Stimulated activated CD4-positive, alpha-beta T cell treated with anti-CD3 and anti-CD28 coated beads, Interleukin-1b, Interleukin-23, amount 100 ng/mL, for 24 hours (primary cell): ENCODE data around the gene SLC14A1.

ENCODE experiments used
- DNase-seq, 4 experiments: peaks; one replicate each; pipeline ENCODE4 v3.0.0-alpha.2; 2020; ENCODE audit warnings: low read depth in 4 of 4, low spot score in 1 of 4

SLC14A1 gene

DNA sequence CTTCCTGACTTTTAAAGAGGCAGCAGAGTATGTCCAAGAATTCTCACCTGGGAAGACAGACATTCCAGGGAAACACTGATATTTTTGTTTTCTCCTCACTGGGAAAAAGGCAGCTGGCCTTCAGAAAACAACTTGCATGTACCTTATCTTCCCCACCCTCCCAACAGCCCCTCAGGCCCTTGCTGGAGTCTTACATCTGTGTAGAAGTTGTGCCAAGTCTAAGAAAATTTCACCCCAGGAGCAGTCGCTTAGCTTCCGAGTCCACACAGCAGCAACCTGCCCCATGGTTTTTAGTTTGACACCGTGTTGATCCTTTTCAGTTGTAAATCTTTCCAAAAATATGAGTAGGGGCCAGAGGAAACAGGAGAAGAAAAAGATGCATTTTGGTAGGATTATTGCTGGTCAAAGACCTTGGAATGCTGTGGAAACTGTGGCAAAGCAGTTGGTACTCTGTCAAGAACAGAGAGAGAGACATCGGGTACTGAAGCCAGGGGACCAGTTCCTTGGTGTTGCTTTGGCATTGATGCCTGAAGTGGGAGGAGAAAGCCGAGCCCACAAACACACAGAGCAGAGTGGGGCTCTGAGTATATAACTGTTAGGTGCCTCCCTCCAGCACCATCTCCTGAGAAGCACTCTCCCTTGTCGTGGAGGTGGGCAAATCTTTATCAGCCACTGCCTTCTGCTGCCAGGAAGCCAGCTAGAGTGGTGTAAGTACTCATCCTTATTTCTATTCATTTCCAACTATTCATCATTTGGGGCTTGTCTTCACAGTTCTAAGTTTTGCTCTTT is at the start of gene SLC14A1:
TSS of gene SLC14A1 (plus strand) at position 615 of the 789 bp plus-strand sequence. CDS start 6,140 bp downstream, outside the sequence.
- DNase-seq: no peak

DNA sequence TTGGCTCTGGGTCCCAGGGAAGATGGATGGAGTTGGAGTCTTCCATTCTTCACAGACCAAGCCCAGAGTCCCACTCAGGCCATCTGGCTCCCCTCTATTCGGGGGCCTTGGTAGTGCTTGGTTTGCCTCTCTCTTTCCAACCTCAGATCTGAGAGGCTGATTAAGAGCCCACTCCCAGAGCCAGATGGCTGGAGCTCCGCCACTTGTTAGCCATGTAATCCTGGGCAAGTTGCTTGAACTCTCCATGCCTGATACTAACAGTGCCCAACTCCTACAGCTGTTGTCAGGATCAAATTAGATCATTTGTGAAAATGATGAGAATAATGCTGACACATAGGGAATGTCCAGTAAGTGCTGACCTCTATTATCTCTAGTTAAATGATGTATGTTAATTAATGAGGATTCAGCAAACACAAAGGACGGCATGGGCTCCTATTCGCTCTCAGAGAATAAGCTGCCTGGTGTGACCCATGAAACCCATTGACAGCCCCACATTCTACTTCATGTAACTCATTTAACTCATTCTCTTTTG is 46.6 kb upstream of the SLC14A1 start:
- no peak for DNase-seq

DNA sequence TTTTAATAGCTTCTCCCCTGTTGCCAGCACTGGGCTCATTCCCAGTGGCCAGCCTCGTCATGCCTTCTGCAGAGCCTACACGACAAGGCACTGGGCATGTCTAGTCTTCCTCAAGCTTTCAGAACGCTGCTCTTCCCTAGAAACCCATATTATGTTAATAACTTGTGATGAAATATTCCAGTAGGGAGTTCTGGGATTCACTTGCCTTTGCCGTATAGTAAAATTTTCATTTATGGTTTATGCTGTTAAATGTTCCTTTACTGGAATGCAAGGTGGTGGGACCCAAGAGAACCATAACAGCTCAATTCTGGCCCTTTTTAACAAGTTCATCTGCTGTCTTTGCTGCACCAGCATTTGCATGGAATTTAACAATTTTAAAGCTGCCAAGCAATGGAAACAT is 45.5 kb upstream of the SLC14A1 start:
- DNase-seq: no peak

DNA sequence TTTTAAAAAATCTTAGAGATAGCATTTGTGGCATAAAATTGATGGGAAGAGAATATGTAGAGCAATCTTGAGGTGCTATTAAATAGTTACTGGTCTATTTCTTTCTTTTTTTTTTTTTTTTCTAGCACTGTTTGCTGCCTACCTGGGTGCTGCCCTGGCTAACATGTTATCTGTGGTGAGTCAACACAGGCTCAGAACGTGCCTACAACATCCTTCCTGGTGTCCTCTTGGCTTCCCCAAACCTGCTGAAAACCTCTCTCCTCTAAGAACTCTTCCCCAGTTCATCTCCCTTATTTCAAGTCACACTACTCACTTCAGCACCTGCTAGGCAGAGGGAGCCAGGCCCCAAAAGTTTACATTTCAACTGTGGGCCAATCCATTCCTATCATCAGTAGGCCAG is 45.1 kb upstream of the SLC14A1 start:
- DNase-seq: no peak

DNA sequence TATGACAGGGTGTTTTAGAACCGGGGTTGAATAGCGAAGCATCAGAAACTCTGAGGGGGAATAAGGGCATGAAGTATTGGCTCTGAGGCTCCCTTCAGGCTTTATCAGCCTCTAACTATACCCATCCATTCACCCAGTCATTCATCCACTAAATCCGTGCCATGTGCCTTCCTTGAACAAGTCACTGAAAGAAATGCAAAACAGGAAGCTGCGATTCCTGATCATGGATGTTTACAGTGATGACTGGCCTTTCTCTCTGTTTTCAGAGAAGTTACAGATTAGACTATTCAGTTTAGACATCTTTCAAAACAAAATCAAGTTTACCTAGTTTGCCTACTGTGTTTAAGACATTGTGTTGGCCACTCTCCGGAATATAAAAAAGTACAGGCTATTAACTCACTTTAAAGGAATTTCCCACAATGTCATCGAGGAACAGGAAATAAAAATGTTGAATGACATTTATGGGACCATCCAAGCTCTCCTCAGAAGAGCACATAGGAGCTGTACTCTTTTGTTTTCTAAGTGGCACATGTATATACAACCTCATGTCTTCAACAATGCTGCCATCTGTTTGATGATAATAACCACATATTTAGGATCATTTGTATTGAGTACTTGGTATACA is 43.8 kb upstream of the SLC14A1 start:
- no peak for DNase-seq

DNA sequence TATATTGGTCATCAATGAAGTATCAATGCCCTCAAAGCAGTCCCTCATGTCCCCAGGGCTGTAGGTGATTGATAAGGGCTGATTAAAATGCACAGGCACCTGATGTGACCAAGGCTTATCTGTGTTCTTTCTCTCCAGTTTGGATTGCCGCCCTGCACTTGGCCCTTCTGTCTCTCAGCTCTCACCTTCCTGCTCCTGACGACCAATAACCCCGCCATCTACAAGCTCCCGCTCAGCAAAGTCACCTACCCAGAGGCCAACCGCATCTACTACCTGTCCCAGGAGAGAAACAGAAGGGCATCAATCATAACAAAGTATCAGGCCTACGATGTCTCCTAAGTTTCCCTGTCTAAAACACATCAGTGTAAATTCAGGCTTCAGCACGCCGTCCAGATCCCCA is 41.8 kb upstream of the SLC14A1 start:
- DNase-seq: no peak

DNA sequence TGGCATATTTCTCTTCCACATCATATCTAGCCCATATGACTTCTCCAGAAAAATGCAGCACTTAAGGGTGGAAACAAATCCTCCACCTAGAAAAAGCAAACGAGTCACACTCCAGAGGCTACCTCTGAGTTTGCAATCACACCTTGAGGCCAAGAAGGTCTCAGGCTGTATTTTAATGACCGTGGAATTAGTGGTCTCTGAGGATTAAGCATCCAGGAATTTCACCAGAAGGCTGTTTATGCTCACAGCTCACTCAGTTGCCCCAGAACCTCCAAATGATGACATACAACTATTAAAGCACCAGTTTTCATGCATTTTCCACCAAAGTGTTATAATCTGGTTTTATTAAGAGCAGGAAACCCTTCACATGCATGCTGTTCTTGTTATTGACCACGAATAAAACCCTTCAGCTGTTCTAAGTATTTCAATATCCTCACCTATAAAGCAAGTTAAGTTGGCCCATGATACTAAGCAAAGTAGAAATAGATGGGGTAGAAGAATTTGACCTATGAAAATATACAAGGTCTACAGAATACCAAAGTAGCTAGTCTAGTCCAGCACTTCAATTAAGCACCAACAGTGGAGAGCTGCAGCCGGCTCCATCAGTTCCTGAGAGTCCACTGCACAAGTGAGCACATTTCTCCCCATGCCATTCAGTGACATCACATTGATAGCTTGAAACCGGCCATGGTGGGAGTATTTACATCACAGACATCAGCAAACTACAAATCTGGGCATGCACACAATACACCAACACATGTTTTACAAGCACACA is 39.5 kb upstream of the SLC14A1 start:
- DNase-seq: no peak

DNA sequence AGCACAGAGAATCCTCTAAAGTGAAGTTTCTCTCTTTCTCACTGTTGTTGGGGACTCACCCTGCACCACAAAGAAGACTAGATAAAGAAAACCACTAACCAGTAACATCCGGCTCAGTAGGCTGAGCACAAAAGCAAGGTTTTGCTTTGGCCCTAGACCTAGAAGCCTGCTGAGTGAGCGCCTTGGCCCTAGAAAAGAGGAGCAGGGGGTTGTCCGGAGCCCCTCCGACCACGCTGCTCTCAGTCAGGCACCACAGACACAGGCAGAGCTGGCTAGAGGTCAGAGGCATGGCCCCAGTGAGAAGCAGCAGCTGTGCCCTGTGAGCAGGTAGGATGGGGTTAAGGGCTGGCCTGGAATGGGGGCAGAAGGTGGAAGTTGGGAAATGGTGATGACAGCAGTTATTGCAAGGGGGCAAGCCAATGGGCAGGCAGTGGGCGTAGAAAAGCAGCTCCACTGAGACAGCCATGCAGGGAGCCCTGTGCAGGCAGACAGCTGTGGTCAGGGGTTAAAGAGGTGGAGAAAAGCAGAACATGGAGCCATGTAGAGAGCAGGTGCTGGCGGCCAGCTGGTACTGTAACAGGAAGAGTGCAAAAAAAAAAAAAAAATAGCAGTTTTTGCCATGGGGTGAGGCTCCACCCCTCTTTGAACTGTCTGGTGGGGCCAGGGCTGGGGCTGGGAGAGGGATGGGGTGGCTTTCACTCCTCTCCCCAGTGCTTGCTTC is 36.9 kb upstream of the SLC14A1 start:
- peak in 1 of 4 experiments; percentile 26 for DNase-seq

DNA sequence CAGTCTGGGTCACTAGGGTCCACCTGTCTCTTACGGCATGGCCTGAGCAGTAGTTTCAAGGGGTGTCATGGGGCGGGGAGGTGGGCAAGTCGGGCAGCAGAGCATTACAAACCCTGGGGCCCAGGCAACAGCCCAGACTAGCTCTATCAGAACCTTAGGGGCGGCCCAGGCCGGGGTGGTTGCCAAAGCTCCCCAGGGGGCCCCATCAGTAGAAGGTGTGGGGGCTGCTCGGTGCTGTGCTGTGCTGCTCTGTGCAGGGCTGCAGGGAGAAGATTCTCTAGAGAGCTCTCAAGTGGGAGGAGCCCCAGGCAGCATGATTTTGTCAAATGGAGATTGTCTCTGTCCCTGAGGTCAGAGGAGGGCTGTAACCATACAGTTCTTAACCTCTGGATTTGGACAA is 36.4 kb upstream of the SLC14A1 start:
- no peak for DNase-seq

DNA sequence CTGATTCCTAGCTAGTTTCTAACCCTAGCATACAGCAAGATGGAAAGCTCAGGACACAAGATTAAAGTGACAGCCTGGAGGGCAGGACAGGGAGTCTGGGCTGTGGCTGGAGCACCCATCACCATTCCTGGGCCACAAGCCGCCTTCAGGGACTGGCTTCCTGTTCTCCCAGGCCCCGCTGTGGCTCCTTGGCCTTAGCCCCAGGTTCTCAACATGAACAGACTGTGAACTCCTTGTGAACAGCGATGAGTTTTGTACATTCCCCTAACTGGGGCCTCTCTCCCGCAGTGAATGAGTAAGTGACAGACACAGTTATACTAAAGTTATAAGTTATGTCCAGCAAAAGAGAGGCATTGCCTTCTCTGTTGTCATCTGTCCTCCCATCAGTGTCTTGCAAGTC is 35.9 kb upstream of the SLC14A1 start:
- DNase-seq: no peak

DNA sequence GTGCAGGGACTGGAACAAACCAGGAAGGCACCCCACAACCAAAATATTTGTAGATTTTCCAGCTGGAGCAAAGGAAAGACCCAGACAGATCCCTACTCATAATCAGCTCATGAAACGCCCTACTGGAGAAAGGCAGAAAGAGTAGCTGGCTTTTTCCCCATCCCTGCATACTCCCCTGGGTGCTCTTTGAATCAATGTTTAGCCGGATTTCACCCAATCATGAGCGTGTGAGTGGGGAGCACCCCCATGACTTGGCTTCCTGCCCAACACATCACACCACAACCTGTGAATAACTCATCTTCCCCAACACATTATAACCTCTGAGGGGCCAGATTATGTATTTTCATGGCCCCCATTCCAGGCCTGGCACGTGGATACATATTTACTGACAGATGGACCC is 35.1 kb upstream of the SLC14A1 start:
- peak in 2 of 4 experiments; percentile 45 to 54 for DNase-seq

DNA sequence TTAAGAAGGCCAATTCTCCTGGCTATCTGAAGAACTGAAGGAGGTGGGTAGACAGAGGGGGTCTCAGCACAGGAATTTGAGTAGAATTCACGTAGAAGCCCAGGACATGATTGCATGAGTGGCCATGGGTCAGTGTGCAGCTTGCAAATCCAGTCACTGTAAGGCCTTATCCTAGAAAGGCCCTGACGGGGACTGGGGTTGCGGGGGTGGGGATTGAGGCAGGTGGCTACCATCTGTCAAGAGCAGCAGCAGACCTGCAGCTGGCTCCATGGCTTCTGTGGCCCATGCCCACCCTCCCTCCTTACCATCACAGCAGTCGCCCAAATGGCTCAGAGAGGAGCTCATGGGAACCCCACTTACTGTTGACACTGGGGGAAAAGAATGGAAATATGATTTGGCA is 34.6 kb upstream of the SLC14A1 start:
- no peak for DNase-seq

DNA sequence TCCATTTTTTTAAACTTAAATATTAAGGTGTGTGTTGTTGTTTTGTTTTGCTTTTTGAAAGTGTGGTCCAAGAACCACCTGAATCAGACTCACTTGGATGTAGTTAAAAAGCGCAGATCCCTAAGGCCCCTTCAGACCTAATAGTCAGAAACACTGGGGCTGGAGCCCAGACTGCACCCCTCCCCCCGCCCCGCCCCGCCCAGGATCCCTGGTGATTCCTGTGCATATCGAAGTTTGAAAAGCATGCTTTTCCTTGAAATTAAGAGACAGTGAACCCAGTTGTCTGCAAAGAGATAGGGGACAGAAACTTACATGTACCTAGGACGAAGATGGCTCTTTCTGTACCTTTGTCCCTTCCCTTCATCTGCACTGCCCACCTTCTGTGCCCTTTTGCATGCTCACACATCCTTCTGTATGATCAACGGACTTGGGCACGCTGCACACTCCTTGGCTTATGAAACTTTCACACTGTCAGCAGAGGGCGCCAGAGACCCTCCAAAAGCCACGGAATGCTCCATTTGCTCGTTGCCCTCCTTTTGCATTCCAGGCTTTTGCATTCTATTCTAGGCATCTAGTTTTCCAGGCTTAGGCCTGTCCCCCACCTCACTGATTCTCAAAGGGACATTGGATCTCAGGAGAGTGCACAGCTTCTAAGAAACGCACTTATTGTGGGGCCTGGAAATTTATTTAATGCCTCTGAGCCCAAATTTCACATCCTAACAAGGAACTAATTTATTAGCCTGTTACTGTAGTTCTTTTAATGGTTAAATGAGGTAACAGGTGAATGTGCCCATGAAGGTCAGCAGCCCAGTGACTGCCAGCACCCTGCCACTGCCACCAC is 32.8 kb upstream of the SLC14A1 start:
- peak; percentile 55 to 61 (median 60) for DNase-seq

DNA sequence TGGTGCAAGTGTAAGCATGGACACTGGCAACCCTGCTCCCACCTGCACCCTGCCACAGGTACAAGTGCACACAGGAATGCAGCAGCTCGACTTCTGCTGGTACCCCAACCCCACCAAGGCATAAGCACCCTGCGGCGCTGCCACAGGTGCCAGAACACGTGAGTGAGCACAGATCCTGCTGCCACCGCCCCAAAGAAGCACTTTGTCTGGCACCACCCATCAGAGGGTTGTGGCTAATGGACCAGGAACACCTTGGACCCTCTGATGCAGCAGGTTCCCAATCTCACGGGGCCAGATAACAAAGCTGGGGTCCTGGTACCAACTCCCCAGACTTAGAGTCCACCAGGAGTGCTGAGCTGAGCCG is 32.2 kb upstream of the SLC14A1 start:
- DNase-seq: no peak

DNA sequence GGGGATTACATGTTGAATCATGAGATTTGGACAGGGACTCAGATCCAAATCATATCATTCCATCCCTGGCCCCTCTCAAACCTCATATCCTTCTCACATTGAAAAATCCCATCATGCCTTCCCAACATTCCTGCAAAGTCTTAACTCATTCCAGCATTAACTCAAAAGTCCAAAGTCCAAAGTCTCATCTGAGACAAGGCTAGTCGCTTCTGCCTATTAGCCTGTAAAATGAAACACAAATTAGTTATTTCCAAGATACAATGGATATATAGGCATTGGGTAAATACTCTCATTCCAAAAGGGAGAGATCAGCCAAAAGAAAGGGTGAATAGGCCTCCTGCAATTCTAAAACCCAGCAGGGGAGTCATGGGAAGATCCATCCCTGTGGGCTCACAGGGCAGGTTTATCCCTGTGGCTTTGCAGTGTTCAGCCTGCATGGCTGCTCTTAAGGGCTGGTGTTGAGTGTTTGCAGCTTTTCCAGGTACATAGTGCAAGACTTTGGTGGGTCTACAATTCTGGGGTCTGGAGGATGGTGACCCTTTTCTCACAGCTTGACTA is 21.2 kb upstream of the SLC14A1 start:
- DNase-seq: no peak

DNA sequence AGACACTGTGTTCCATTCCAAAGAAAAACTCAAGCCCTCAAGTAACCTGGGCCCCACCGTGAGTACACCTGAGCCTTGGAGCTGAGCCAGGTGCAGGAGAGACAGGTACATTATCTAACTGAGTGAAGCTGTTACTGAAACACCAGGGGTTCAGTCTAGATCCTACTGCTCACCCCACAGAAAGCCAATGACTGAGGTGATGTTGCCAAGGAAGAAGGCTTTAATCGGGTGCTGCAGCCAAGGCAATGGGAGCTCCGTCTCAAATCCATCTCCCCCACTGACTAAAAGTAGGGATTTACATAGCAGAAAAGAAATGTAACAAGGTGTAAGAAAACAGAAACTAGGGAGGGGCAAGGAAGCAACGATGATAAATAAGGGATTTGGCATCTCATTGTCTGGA is 15.2 kb upstream of the SLC14A1 start:
- DNase-seq: no peak

DNA sequence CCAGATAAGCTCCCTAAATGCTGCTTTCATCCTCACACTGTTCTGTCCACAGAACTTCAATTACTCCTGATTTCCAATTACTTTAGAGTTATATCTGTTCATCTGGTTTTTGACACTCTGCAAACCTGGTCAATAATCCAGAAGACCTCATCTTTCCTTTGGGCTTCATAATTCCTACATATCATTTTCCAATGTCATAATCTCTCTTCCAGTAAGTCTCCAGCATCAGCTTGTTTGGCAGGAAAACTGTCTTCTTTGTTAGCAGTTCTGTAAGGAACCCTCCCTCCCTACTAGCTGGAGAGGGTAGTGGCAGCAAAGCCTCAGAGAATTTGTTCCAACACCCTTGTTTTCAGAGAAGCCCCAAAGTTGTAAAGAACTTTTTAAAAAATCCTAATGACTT is 11.9 kb upstream of the SLC14A1 start:
- DNase-seq: no peak

DNA sequence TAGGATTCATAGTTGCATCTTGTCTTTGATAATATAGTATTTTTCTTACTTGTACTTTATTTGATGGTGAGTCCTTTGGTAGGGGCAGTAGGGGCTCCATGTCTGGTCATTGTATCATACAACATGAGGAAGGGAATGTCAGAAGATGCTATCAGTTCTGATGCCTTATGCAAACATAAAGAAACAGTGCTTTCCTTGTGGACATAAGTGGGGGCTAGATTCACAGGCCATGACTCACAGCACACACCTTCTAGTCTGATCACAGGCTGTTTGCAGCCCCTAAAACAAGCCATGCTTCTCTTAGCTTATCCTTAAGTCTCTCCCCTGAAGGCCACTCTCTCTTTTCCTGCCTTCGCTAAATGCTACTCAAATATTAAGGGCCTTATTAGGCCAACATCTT is 10.7 kb upstream of the SLC14A1 start:
- no peak for DNase-seq

DNA sequence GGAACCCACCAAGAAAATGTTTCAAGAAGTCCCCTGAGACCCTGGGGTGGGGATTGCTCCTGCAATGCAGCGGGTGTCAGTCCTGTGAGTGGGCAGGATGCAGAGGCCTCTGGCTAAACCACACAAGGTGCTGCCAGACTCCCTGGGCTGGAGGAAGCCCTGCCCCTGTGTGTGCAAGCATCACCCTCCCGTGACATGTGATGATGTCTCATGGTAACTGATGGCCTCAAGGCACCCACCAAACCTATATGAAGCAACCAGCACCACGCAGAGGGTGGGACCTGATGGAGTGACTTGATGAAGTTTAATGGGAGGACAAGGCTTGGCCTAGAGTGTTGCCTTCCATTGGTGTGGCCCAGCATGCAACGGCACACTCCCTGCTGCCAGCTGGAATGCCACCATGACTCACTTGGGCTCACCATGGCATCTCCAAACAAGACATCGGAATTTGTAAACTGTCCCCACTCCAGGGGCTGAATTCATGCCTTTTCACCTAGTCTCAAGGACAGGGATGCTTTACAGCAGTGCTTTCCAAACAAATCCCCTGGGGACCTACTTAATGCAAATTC is 8.7 kb upstream of the SLC14A1 start:
- no peak for DNase-seq

DNA sequence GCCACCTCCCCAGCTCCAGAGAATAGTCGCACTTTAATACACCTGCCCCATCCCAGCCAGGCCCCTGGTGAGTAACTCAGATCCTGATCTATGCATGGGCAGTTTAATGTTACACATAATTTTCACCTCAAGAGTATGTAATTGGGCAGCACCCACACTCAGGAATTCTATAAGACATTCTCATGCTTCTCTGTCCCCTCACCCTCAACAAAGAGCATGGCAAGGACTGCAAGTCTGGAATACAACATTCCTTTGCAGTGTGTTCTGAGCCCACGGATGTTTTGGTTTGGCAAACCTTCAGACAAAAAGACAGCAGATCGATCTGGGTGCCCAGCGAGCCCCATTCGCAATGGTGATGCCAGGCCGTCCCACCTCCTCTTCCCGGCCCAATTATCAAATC is 4.9 kb upstream of the SLC14A1 start:
- no peak for DNase-seq
